ENCODE data around the gene ZNF511.

The ZNF511 gene

GRCh38 chr10:133292919-133293809 lies 15.6 kb upstream of the ZNF511 start:
- no peak for DNase-seq (ENCODE audit: extremely low read depth in 1 of 2, low read depth in 1 of 2)

DNA sequence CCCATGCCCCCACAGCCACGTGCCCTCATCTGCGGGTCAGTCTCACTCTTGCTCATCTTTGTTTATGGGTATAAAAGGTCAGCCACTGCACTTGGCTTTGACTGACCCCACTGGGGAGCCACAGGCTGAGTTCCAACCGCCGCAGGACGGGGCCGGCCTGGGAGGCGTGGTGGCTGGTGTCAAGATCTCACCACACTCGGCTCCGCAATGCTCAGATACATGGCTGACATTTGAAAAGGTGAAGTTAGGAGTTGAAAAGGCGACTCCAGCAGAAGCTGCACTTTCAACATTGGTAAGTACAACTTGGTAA lies 14.9 kb upstream of the ZNF511 start:
- no peak for DNase-seq (ENCODE audit: extremely low read depth in 1 of 2, low read depth in 1 of 2)

DNA sequence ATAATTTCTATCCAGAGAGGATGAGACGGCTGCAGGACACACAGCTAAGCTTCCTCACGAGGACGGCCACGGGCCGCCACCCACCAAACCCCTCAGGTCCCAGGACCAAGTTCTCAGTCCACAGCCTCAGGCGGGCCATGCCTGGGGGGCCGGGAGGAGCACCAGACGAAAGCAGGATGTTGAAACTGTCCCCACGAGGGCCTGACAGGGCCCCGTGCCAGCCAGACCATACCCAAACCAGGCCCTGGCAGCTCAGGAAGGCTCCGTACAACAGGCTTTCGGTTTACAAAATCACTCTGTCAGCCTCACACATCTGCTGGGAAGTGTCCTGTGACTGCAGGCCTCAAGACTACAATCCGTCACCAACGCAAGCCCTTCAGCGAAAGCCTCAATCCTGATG lies 14.5 kb upstream of the ZNF511 start:
- no peak for DNase-seq (ENCODE audit: extremely low read depth in 1 of 2, low read depth in 1 of 2)

DNA sequence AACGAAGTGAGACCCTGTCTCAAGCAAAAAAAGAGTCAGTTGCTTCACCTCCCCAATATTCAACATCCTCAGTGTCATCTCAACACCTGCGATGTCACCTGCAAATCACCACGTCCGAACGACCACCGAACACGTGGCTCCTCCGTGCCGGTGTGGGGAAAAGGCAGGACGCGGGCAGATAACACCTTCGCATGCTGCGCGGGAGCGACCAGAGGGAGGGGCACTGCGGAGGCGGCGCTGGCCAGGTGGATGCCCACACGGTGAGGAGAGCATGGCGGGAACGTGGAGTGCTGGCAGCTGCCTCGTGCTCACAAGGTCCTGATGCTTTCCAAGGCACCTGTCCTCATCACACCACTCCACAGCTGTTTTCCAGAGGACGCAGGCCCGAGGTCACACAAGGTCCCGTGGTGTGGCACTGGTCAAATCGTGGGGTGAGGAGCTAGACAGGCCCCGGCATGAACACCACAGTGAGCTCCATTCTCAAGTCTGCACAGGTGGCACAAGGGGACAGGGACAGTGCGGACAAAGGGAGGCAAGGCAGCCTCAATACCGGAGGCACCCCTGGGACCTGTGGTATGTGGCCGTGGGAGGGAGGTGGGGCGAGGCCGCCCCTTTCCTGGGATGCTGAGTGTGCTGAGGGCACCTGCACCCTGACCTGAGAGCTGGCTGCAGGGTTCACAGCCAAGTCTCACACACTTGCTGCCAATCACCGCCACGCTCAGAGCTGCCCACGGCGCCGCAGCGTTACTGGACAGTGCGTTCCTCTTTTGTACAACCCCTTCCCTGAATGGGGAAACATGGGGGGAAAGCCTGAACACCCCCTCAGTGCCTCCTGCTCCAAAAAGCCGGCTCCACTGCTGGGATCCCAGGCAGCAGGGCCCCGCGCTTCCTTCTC lies 13.0 kb upstream of the ZNF511 start:
- DNase-seq (ENCODE audit: extremely low read depth in 1 of 2, low read depth in 1 of 2): no peak

- no peak for DNase-seq (ENCODE audit: extremely low read depth in 1 of 2, low read depth in 1 of 2)
These were observed 11.2 kb upstream of the ZNF511 start for GRCh38 chr10:133297504-133297903.

- no peak for DNase-seq (ENCODE audit: extremely low read depth in 1 of 2, low read depth in 1 of 2)
These were observed 10.2 kb upstream of the ZNF511 start for GRCh38 chr10:133298466-133298865.

- no peak for DNase-seq (ENCODE audit: extremely low read depth in 1 of 2, low read depth in 1 of 2)
These were observed 9.5 kb upstream of the ZNF511 start for GRCh38 chr10:133299224-133299623.

- no peak for DNase-seq (ENCODE audit: extremely low read depth in 1 of 2, low read depth in 1 of 2)
These were observed 9.0 kb upstream of the ZNF511 start for GRCh38 chr10:133299738-133300137.

DNA sequence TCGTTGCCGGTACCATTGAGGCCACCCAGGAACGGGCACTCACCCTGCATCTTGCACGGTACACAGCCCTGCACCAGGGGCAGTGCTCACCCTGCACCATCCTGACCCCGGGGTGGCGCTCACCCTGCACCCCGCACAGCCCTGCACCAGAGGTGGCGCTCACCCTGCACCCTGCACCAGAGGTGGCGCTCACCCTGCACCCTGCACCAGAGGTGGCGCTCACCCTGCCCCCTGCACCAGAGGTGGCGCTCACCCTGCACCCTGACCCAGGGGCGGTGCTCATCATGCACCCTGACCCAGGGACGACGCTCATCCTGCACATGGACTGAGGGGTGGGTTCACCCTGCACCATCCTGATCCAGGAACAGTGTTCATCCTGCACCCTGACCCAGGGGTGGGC lies 6.5 kb upstream of the ZNF511 start:
- DNase-seq (ENCODE audit: extremely low read depth in 1 of 2, low read depth in 1 of 2): no peak

GRCh38 chr10:133303206-133303605 lies 5.5 kb upstream of the ZNF511 start:
- DNase-seq (ENCODE audit: extremely low read depth in 1 of 2, low read depth in 1 of 2): no peak

- no peak for DNase-seq (ENCODE audit: extremely low read depth in 1 of 2, low read depth in 1 of 2)
These were observed 2.6 kb upstream of the ZNF511 start for GRCh38 chr10:133306097-133306476.

DNA sequence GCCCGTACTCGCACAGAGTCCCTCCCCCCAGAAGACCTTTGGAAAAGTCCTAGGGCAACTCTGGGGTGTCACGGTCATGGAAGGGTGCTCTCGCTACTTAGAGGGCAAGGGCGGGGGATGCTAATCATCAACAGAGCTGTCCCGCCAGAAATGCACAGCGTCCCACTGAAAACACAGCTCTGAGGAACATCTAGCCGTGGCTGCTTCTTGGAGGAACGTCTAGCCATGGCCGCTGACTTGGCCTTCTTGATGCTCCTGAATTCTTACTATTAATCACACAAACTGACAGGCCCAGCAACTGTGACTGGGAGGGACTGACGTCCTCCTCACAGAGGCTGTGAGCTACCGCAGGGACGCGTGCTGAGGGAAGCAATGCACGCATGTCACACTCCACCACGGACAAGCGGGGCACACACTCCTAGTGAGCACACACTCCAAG lies 1.8 kb upstream of the ZNF511 start:
- DNase-seq (ENCODE audit: extremely low read depth in 1 of 2, low read depth in 1 of 2): no peak

- peak in 1 of 2 donors; percentile 79 for DNase-seq (ENCODE audit: extremely low read depth in 1 of 2, low read depth in 1 of 2)
These were observed 816 bp upstream of the ZNF511 start for GRCh38 chr10:133307776-133308420.

- DNase-seq (ENCODE audit: extremely low read depth in 1 of 2, low read depth in 1 of 2): peak; percentile 78 to 83
These were observed 496 bp downstream of the ZNF511 start for GRCh38 chr10:133309100-133309719.

DNA sequence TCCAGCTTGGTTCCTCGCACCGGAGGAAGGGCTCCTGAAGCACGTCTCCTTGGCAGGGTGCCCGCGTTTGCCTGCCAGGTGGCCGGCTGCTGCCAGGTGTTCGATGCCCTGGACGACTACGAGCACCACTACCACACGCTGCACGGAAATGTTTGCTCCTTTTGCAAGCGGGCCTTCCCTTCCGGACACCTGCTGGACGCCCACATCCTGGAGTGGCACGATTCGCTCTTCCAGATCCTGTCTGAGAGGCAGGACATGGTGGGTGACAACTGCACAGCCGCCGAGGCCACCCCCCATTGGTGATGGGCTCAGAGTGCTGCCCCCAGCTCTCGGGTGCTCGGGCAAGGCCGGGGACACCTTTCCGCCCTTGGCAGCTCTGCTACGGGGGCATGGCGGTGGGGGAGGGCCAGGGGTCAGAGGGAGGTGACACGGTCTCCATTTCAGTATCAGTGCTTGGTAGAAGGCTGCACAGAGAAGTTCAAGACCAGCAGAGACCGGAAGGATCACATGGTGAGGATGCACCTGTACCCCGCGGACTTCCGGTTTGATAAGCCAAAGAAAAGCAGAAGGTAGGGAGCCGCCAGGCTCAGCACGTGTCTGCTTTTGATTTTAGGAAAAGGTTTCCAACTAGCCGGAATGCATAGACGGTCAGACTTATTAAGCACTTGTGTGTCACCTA lies 1.1 kb downstream of the ZNF511 start:
- no peak for DNase-seq (ENCODE audit: extremely low read depth in 1 of 2, low read depth in 1 of 2)

DNA sequence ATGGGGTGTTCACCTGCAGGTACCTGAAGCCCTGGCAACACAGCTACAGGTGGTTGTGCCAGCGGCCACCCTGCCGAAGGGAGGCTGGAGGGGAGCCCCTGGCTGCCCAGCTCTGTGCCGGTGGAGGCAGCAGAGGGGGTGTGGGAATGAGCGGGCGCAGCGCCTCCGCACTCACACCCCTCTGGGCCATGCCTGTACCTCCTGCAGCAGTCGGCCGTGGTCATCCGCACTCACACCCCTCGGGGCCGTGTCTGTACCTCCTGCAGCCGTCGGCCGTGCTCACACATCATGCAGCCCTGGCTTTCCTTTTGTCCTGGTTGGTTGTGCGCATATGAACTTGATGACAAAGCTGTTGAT lies 1.7 kb downstream of the ZNF511 start:
- no peak for DNase-seq (ENCODE audit: extremely low read depth in 1 of 2, low read depth in 1 of 2)

DNA sequence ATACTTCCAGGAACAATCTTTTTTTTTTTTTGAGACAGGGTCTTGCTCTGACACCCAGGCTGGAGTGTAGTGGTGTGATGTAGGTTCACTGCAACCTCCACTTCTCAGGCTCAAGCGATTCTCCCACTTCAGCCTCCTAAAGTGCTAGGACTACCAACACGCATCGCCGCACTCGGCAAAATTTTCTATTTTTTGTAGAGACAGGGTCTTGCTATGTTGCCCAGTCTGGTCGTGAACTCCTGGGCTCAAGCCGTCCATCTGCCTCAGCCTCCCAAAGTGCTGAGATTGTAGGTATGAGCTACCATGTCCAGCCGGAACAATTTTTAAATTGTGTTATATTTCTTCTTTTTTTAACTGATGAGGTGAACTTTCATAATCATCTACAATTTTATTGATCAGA lies 2.1 kb downstream of the ZNF511 start:
- DNase-seq (ENCODE audit: extremely low read depth in 1 of 2, low read depth in 1 of 2): no peak

DNA sequence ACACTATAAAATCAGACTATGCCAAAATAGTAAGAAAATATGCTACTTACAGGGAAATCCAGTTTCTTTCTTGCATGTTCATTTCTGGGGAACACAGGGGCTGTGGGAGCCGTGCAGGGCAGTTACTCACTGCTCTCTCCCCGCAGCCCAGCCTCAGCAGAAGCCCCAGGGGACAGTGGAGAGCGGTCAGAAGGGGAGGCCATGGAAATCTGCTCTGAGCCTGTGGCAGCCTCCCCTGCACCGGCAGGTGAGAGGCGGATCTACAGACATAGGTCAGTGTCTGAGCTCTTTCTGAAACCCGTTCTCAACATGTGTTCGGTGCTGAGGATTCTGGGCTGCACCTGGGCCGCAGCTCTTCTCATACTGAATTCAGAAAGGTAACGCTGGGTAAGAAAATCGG lies 2.9 kb downstream of the ZNF511 start:
- DNase-seq (ENCODE audit: extremely low read depth in 1 of 2, low read depth in 1 of 2): no peak

DNA sequence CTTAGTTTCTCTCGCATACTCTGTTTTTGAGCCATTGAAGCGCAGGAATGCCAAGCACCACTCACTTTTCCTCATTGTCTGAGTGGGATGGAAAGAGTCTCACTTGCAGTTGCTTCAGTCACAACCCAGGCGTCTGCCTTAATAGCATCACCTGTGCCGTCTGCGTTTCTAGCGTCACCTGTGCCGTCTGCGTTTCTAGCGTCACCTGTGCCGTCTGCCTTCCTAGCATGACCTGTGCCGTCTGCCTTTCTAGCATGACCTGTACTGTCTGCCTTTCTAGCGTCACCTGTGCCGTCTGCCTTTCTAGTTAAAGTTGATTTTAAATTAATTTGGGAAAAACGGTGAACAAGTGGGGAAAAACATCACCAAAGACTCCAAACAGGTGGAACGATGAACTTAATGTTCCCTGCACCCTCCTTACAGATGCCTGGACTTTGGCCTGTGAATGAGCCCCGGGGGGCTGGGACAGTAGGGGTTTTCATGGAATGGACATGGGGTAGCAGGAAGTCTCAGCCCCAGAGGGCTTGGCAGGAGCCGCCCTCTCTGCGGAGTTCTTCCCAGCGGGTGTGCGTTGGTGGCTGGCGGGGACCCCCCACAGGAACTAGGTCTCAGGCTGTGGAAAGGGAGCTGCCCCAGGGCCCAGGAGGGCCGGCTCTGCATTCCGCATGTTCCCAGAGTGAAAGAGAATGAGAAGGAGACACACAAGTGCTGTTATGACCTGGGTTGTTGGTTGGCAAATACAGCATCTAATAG lies 3.5 kb downstream of the ZNF511 start:
- DNase-seq (ENCODE audit: extremely low read depth in 1 of 2, low read depth in 1 of 2): no peak

GRCh38 chr10:133312769-133313145 lies 4.0 kb downstream of the ZNF511 start:
- DNase-seq (ENCODE audit: extremely low read depth in 1 of 2, low read depth in 1 of 2): no peak
